Occipital lobe (tissue), 2 donors: Measurements from ENCODE around the gene PKD1L1. TPM values are rescaled to one million over a fixed set of nuclear protein-coding genes. Genes with fewer than 3 reads are reported as not detected.
"Not testable (repeated sequence)": the region's sequence is repeated elsewhere in the genome, so short reads cannot be mapped to it uniquely, and the experiment has no call there.

ENCODE experiments used
- DNase-seq: peaks from one replicate; lab custom pipeline; 2025; lab: John Stamatoyannopoulos, UW
- total RNA-seq: library from RNA; depleted of rRNA; stranded (reverse); fragments of >200 nt; gene quantifications from one replicate; pipeline ENCODE4 v1.2.3, GENCODE V29; 2014

Gene PKD1L1
- total RNA-seq, 1 donor from 2014 or later: 0.62 TPM

DNA sequence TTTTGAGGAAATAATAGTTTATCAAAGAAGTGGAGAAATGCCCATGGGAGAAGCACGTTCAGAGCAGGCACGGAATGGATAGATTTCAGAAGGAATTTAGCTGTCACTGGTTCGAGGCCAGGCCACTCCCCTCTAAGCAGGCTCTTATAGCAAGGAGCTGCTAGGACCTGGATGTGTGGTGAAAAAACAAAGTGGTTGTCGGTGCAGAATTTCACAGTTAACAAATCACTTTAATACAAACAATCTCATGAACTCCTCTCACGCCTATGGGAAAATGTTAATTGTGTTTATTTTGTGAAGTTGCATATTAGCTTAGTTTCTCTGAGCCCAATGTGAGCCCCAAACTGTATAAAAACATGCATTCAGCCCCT, 176.3 kb downstream of the PKD1L1 start:
- DNase-seq: no peak

DNA sequence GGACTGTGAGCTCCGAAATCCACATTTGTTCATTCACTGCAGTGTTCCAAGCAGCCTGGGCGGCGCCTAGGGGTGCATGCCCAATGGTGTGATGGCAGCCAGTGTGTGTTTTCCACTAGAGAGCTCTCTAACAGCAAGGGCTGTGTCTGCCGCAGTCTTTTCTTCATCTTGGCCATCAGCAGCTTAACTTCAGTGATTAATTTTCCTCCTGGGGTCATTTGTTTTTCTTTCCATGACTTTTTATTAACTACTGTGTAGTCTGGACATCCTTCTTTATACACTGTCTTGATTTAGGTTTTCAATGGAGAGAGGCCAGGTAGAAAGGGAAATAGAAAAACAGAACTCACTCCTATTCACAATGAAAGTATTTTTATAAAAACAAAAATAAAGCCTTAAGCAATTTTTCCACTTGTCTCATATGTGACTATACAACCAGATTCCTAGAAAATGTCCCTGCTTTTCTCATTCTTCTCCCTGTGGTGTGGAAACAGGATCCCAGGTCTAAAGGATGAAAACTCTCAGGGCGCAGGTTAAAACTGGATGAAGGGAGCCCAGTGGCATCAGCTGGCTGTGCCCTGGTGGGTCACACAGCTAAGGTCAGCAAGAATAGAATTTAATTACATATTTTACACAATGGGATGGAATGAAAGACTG, 176.8 kb downstream of the PKD1L1 start:
- no peak for DNase-seq

DNA sequence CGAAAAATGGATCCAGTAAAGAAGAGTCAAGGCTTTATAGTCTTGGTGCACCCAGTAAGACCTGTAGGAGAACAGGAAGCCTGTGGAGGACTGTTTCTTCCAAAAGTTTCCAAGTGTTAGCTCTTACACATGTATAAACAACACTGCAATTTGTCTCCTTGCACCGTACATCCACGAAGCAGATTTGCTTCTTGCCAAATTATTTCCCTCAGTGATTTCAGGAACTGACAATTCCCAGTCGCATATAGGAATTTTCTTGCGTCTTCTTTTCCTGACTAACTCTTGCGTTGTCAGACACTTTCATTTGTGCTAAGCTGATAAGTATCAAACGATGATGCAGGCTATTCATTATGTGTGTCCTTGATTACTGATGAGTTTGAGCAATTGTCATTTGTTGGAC, 182.1 kb downstream of the PKD1L1 start:
- DNase-seq: no peak

- no peak for DNase-seq
These were observed 182.8 kb downstream of the PKD1L1 start for GRCh38 chr7:47765373-47765979.

DNA sequence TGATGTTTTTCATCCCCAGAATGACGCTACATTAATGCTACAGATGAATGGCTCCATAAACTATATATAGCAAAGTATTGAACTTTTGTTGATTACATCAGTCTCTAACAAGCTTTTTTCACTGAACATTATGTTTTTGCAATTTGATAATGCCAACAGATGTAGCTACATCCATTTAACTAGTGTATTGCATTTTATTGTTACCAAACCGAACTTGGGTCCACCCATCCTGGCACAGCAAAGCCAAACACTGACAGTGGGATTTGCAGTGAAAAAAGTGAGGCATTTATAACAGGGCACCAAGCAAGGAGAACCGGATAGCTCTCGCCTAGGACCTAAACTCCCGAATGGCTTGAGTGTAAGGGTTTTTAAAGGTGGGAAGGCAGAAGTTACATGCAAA, 183.5 kb downstream of the PKD1L1 start:
- no peak for DNase-seq

DNA sequence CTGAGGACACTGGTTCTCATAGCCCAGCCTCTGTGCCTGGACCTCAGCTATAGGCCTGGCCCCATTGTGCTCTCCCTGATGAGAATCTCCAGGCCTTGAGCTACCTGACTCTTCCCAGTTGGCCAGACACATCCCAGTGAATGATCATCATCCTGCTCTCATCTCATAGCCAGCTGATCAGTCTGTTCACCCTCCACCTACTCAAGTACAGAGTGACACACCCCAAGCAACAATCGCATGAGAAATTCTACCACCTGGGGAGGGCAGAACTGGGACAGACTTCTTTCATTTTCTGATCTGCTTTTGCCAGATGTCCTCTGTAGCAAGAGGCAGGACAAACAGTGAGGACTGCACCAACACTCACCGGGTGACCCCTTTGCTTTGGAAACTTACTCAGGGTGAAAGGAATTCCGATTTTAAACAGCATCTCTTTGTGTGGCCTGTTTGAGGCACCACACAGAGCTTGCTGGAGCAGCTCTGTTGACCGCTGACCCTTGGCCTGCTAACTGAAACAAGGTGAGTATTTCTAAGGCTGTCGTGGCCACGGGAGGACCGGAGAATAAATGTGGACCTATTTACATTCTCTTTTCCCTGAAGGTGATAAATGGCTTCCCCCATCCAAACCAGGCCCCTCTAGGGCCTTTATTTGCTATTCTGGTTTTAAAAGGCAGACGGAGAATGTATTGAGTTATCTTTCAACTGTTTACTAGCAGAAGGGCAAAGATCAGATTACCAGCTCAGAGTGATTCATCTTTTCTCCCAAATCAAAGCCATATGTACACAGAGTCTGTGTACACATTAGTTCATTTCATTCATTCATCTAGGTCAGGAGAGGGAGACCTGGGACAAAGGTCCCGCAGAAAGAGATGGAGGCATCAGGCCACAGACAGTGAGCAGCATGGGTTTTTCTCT, 184.9 kb downstream of the PKD1L1 start:
- no peak for DNase-seq

DNA sequence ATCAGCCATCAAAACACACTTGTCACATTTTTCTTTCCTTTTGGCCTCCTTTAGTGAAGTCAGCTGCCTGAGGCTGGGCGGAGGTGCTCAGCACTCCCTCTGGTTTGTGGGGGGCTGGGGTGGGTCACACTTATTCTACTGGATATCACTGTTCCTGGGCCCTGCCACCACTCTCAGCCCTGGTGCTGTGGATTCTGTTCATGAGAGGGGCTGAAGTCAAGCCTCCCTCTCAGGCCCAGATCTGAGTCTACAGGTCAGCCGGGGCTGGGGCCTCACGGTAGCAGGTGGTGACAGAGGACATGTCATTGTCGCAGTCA, 185.6 kb downstream of the PKD1L1 start:
- DNase-seq: no peak

GRCh38 chr7:47762207-47762606, 186.1 kb downstream of the PKD1L1 start:
- no peak for DNase-seq

DNA sequence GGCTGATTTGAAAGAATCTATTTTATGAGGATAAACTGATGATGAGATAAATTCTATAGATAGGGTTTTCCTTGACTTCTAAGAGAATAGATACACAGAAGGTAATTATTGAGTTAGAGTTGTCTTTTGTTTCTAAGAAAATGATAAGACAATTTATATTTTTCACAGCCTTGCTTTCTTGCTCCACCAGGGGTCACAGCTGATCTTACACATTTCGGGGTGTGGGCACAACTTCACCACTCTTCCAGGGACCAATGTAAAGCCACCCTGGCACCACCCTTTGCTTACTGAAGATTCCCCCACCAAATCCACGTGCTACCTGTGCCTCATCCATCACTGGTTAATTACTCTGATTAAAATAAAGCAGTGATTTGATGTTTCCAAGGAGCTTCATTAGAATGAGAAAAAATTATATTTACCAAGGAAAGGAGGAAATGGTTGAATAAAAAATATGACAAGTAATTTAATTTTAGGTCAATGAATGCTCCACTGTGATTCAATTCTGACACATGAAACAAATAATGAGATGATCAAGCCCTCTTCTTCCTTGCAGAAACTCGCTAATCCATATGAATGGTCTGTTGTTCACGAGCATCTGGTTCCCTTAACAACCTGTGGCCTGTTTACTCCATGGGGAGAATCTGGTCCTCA, 189.1 kb downstream of the PKD1L1 start:
- no peak for DNase-seq

DNA sequence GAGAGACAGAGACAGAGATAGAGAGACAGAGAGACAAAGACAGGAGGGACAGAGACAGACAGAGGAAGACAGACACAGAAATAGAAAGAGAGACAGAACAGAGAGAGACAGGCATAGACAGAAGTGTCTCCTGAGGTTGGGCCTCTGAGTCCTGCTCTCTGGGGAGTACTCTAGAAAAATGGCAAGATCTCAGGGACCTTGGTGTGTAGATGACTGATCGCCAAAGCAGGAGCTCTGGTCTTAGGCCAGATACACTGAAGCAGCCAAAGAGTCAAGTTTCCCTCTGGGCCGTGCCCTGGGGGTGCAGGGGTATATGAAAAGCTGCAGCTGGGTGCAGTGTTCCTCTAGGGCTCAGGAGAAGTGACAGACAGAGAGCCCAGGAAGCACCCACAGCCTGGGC, 189.7 kb downstream of the PKD1L1 start:
- DNase-seq: no peak

- DNase-seq: peak; percentile 77
These were observed 190.3 kb downstream of the PKD1L1 start for GRCh38 chr7:47757921-47758411.

- DNase-seq: no peak
These were observed 191.6 kb downstream of the PKD1L1 start for GRCh38 chr7:47756636-47757035.

DNA sequence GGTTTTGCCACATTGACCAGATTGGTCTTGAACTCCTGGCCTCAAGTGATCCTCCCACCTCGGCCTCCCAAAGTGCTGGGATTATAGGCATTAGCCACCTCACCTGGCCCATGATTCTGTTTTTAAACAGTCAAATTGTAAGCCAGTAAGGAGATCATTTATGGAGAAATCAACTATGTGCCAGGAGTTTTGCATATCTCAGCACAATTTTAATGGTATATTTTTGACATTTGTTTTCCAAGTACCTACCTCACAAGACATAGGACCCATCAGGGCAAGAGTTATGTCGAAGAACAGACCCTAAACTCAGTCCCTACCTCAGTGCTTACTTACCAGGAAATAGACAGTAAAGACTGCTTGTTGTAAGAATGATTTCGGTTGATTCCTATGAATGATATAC, 193.0 kb downstream of the PKD1L1 start:
- DNase-seq: no peak

DNA sequence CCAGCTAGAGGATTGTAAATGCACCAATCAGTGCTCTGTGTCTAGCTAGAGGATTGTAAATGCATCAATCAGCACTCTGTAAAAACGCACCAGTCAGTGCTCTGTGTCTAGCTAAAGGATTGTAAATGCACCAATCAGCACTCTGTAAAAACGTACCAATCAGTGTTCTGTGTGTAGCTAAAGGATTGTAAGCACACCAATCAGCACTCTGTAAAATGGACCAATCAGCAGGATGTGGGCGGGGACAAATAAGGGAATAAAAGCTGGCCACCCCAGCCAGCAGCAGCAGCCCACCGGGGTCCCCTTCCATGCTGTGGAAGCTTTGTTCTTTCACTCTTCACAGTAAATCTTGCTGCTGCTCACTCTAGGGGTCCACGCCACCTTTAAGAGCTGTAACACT, 196.5 kb downstream of the PKD1L1 start:
- not testable (repeated sequence) for DNase-seq

GRCh38 chr7:47751043-47751442, 197.2 kb downstream of the PKD1L1 start:
- no peak for DNase-seq

DNA sequence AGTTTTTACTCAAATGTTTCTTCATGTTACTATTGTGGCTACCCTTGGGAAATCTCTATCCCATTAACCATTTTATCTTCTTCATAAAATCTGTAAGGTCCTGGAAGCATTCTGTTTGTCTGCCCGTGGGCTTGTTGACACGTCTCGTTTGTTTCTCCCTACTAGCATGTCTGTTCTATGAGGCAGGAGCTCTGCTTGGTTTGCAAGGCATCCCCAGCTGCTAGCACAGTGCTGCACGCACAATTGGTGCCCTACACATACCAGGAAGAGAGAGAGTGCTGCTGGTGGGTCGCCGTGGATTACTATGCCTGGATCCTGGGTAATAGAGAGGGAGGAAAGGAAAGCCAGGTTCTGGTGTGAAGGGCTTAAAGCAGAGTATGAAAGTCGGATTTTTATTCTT, 200.2 kb downstream of the PKD1L1 start:
- DNase-seq: no peak

GRCh38 chr7:47747160-47747559, 201.1 kb downstream of the PKD1L1 start:
- no peak for DNase-seq

DNA sequence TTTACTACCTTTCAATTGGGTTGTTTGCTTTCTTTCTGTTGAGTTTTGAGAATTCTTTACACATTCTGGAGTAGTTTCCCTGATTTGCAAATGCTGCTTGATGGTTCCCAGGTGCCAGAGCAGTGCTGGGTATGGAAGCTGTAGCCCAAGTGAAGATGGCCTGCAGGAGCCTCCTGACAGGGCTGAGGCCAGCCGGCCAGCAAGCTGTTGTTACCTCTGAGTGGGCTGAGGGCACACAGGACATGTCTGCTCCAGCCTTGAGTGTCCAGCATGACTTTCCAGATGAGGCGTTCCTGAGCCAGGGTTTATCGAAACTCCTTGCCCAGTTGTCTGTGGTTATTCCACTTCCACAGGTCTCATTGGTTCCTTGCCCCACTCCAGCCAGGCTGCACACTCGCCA, 201.8 kb downstream of the PKD1L1 start:
- DNase-seq: no peak

DNA sequence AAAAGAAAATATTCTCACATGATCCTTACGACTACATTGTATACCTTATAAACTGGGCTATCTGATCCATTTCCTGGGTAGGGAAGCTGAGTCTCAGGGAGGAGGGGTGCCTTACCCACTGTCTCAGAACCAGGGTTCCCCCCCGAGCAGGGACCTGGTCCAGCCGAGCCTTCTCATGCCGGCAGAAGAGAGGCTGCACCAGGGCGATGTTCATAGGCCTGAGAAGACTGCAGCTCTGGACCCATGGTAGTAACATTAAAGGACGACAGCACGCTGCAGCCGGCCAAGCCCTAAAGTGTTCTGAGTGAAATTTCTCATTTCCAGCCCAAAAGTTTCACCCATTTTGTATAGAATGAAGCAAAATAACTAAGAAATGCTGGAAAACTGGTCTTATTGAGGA, 203.4 kb downstream of the PKD1L1 start:
- no peak for DNase-seq

GRCh38 chr7:47743965-47744591, 204.2 kb downstream of the PKD1L1 start:
- no peak for DNase-seq

DNA sequence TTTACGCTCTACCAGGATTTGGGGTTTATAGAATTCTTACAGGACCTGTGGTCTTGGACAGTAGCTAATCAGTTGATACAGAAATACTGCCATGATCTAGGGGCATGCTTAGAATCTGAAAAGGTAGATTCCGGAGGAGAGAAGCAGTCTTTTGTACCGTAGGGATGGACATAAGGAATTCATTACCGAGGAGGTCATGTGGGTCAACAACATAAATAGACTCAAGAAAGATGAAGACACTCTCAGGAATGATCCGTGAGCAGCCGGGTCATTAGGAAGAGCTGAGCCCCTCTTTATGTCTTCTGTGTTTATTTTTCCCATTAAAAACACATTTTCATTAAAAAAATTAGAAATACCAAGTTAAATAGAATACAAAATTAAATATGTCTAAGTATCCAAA, 206.3 kb downstream of the PKD1L1 start:
- DNase-seq: no peak

GRCh38 chr7:47739891-47740290, 208.4 kb downstream of the PKD1L1 start:
- DNase-seq: no peak
